CD8-positive, alpha-beta memory T cell (primary cell): ENCODE results near the gene CXCR2. TPM values are rescaled to one million over a fixed set of nuclear protein-coding genes. Genes with fewer than 3 reads are reported as not detected.

Experiments
- CTCF ChIA-PET: fragments of 350-600 bp; sonication (Branson Sonifier 250); formaldehyde crosslinking; loops from one replicate; lab custom pipeline; 2021; ENCODE audit warnings: antibody characterized with exemption; lab: Charles Lee
- POLR2A ChIA-PET: fragments of 350-600 bp; sonication (Branson Sonifier 250); formaldehyde crosslinking; loops from one replicate; lab custom pipeline; 2021; ENCODE audit warnings: antibody characterized with exemption; lab: Charles Lee
- DNase-seq, 5 donors: peaks; one replicate each; pipeline versions ENCODE4 v3.0.0 to v3.0.0-alpha.2; 2020 to 2022; ENCODE audit warnings: mixed read lengths in 1 of 5
- H3K27ac ChIP-seq: one replicate; pipeline ENCODE4 v1.7.0; 2013; ENCODE audit warnings: low read depth, mild to moderate bottlenecking, low read length, moderate library complexity
- H3K27me3 ChIP-seq: 2 replicates; pipeline ENCODE4 v1.7.0; 2013; ENCODE audit warnings: low read length, mild to moderate bottlenecking; ENCODE audit not compliant: insufficient read depth, poor library complexity, severe bottlenecking
- H3K36me3 ChIP-seq: 2 replicates; pipeline ENCODE4 v1.7.0; 2013; ENCODE audit warnings: mild to moderate bottlenecking, low read length, moderate library complexity; ENCODE audit not compliant: insufficient read depth
- H3K4me1 ChIP-seq: 2 replicates; pipeline ENCODE4 v1.7.0; 2013; ENCODE audit warnings: mild to moderate bottlenecking, low read length, moderate library complexity; ENCODE audit not compliant: insufficient read depth
- H3K4me3 ChIP-seq: 2 replicates; pipeline ENCODE4 v1.7.0; 2013; ENCODE audit warnings: mild to moderate bottlenecking, low read length
- H3K9me3 ChIP-seq: 2 replicates; pipeline ENCODE4 v1.7.0; 2013; ENCODE audit warnings: mild to moderate bottlenecking, low read length
- H3K27ac Mint-ChIP-seq, 8 donors: one replicate each; pipeline ENCODE4 v1.8.0; 2020 to 2021; ENCODE audit warnings: mixed read lengths in 8 of 8, mild to moderate bottlenecking in 6 of 8, inconsistent platforms in 3 of 8, moderate library complexity in 3 of 8
- H3K27me3 Mint-ChIP-seq, 2 donors: one replicate each; pipeline ENCODE4 v1.8.0; 2020 to 2021; ENCODE audit warnings: mixed read lengths in 2 of 2, mild to moderate bottlenecking in 1 of 2, moderate library complexity in 1 of 2
- H3K36me3 Mint-ChIP-seq, 3 donors: one replicate each; pipeline ENCODE4 v1.8.0; 2020 to 2021; ENCODE audit warnings: mixed read lengths in 3 of 3, inconsistent platforms in 1 of 3, mild to moderate bottlenecking in 1 of 3
- H3K4me1 Mint-ChIP-seq, 3 donors: one replicate each; pipeline ENCODE4 v1.8.0; 2020 to 2021; ENCODE audit warnings: mixed read lengths in 3 of 3, inconsistent platforms in 1 of 3, mild to moderate bottlenecking in 1 of 3
- H3K4me3 Mint-ChIP-seq, 7 donors: one replicate each; pipeline ENCODE4 v1.8.0; 2020 to 2021; ENCODE audit warnings: mixed read lengths in 7 of 7, mild to moderate bottlenecking in 6 of 7, moderate library complexity in 4 of 7, inconsistent platforms in 2 of 7
- H3K9me3 Mint-ChIP-seq, 5 donors: one replicate each; pipeline ENCODE4 v1.8.0; 2020 to 2022; ENCODE audit warnings: mixed read lengths in 5 of 5, mild to moderate bottlenecking in 3 of 5, moderate library complexity in 2 of 5, inconsistent platforms in 1 of 5
- polyA plus RNA-seq: library from polyadenylated mRNA; unstranded; fragments of 300-500 nt; fragmentation: Illumina TruSeq; gene quantifications from one replicate; pipeline ENCODE4 v1.2.3, GENCODE V29; 2021
- total RNA-seq, 2 experiments: library from RNA; stranded (reverse); gene quantifications; one replicate each; pipeline ENCODE4 v1.2.3, GENCODE V29; 2021

CXCR2 gene
- total and polyA plus RNA-seq, 3 experiments from 2014 or later = 0.85 TPM; not detected in 2

- H3K9me3 Mint-ChIP-seq = no peaks in the 10 kb centered on the region
- H3K27ac Mint-ChIP-seq = no peak overlapping the region
- no peak for DNase-seq
- H3K27me3 ChIP-seq = no peaks in the 10 kb centered on the region
- no peak overlapping the region for H3K4me3 Mint-ChIP-seq
- no peaks in the 10 kb centered on the region for H3K9me3 ChIP-seq
- ChIA-PET POLR2A (no interaction called here), CTCF (interaction anchor here (0.6 to 1.6 kb wide), 2 partner anchors 13 to 1142 kb away, joined by 3 read pairs; no protein-coding TSS in a partner anchor)
- no peaks in the 10 kb centered on the region for H3K36me3 ChIP-seq
- H3K4me1 Mint-ChIP-seq = peaks cover 13 to 17% (median 14%) of the 10 kb centered on the region in 3 donors
- no peak overlapping the region for H3K4me3 ChIP-seq
- no peaks in the 10 kb centered on the region for H3K36me3 Mint-ChIP-seq
- peaks cover 4 to 22% of the 10 kb centered on the region in 2 donors for H3K27me3 Mint-ChIP-seq
- no peak overlapping the region for H3K27ac ChIP-seq
- H3K4me1 ChIP-seq = peaks cover 10% of the 10 kb centered on the region
Observed at GRCh38 chr2:218172845-218173244, 47.0 kb downstream of the CXCR2 start.

- Histone ChIP-seq H3K36me3 (no peaks in the 10 kb centered on the region), H3K9me3 (no peaks in the 10 kb centered on the region), H3K4me3 (no peak overlapping the region), H3K27me3 (no peaks in the 10 kb centered on the region), H3K4me1 (no peaks in the 10 kb centered on the region), H3K27ac (no peak overlapping the region)
- Mint-ChIP-seq H3K27ac (no peak overlapping the region), H3K4me1 (no peaks in the 10 kb centered on the region), H3K36me3 (no peaks in the 10 kb centered on the region), H3K4me3 (no peak overlapping the region), H3K9me3 (no peaks in the 10 kb centered on the region), H3K27me3 (peaks cover 0 to 15% of the 10 kb centered on the region in 2 donors)
- no peak for DNase-seq
- ChIA-PET CTCF (no interaction called here), POLR2A (no interaction called here)
Observed at GRCh38 chr2:218179782-218180181, 54.0 kb downstream of the CXCR2 start.

DNA sequence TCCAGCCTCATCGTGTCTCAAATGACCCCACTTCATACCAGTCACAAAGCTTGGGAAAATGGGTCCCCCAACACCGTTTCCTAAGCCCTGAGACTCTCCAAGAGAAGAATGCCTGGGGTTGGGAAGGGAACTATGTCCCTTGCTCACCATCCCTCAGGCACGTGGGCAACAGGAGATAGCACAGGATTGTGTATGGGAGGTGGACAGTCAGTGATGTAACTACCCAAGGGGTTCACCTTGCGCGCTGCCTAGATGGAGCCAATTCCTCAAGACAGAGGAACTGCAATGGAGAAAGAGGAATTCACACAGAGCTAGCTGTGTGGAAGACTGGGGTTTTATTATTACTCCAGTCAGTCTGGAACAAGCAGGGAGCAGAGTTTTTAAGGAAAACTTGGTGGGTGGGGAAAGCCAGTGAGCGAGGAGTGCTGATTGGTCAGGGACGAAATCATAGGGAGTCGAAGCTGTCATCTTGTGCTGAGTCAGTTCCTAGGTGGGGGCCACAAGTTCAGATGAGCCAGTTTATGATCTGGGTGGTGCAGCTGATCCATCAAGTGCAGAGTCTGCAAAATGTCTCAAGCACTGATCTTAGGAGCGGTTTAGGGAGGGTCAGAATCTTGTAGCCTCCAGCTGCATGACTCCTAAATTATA lies 54.8 kb downstream of the CXCR2 start:
- ChIA-PET POLR2A (no interaction called here), CTCF (interaction anchor here (0.9 kb wide), 1 partner anchor 71 kb away, joined by 3 read pairs; no protein-coding TSS in a partner anchor)
- no peaks in the 10 kb centered on the region for H3K9me3 Mint-ChIP-seq
- no peak overlapping the region for H3K27ac ChIP-seq
- H3K27me3 Mint-ChIP-seq = peaks cover 0 to 15% of the 10 kb centered on the region in 2 donors
- no peaks in the 10 kb centered on the region for H3K36me3 ChIP-seq
- H3K27ac Mint-ChIP-seq = no peak overlapping the region
- no peak for DNase-seq
- H3K4me3 ChIP-seq = no peak overlapping the region
- H3K4me1 ChIP-seq = no peaks in the 10 kb centered on the region
- no peaks in the 10 kb centered on the region for H3K36me3 Mint-ChIP-seq
- H3K4me3 Mint-ChIP-seq = no peak overlapping the region
- H3K9me3 ChIP-seq = no peaks in the 10 kb centered on the region
- no peaks in the 10 kb centered on the region for H3K4me1 Mint-ChIP-seq
- H3K27me3 ChIP-seq = no peaks in the 10 kb centered on the region

DNA sequence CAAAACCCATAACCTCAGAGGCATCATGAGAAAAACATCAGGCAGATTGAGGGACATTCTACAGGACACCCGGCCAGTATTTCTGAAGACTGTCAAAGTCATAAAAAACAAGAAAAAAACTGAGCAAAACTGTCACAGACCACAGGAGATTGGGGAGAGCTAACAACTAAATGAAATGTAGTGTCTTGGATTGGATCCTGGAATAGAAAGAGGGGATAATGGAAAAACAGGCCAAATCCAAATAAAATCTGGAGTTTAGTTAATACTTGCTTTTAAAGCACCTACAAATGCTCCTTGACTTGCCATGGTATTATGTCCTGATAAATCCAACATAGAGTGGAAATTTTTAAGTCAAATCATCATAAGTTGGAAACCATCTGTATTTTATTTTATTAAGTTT lies 58.5 kb downstream of the CXCR2 start:
- H3K27me3 Mint-ChIP-seq = peaks cover 0 to 11% of the 10 kb centered on the region in 2 donors
- H3K4me1 Mint-ChIP-seq = peaks cover 6 to 8% (median 8%) of the 10 kb centered on the region in 3 donors
- no peak for DNase-seq

GRCh38 chr2:218186355-218186766 lies 60.5 kb downstream of the CXCR2 start:
- peak overlapping the region in 4 of 8 donors; percentile 8 to 48 (median 18) for H3K27ac Mint-ChIP-seq

More for the DNA sequence above, 58.5 kb downstream of the CXCR2 start:
- no peaks in the 10 kb centered on the region for H3K9me3 ChIP-seq
- peaks cover 3% of the 10 kb centered on the region for H3K4me1 ChIP-seq
- no peak overlapping the region for H3K27ac ChIP-seq
- CTCF ChIA-PET = interaction anchor here (1.3 to 1.5 kb wide), 2 partner anchors 50 to 86 kb away, joined by 3 read pairs; partner anchors contain the start of gene PNKD
- Mint-ChIP-seq H3K9me3 (no peaks in the 10 kb centered on the region), H3K4me3 (no peak overlapping the region), H3K36me3 (no peaks in the 10 kb centered on the region), H3K27ac (no peak overlapping the region)
- POLR2A ChIA-PET = no interaction called here
- H3K27me3 ChIP-seq = no peaks in the 10 kb centered on the region
- no peaks in the 10 kb centered on the region for H3K36me3 ChIP-seq
- H3K4me3 ChIP-seq = no peak overlapping the region

More at GRCh38 chr2:218186355-218186766, 60.5 kb downstream of the CXCR2 start:
- peaks cover 6 to 8% (median 8%) of the 10 kb centered on the region in 3 donors for H3K4me1 Mint-ChIP-seq
- peaks cover 0 to 6% of the 10 kb centered on the region in 2 donors for H3K27me3 Mint-ChIP-seq
- ChIA-PET CTCF (interaction anchor here (1.0 to 1.8 kb wide), 6 partner anchors 13 to 84 kb away, joined by 3 to 9 read pairs (median 4); partner anchors contain the start of genes AAMP and PNKD), POLR2A (no interaction called here)
- H3K27ac ChIP-seq = no peak overlapping the region
- no peaks in the 10 kb centered on the region for H3K36me3 Mint-ChIP-seq
- DNase-seq = peak; percentile 46 to 79 (median 68)
- peaks cover 3% of the 10 kb centered on the region for H3K4me1 ChIP-seq
- no peaks in the 10 kb centered on the region for H3K36me3 ChIP-seq
- H3K9me3 ChIP-seq = no peaks in the 10 kb centered on the region
- no peak overlapping the region for H3K4me3 ChIP-seq
- H3K4me3 Mint-ChIP-seq = no peak overlapping the region
- no peaks in the 10 kb centered on the region for H3K9me3 Mint-ChIP-seq
- H3K27me3 ChIP-seq = no peaks in the 10 kb centered on the region

Other genes with a start within 250 kb of the CXCR2 start
- 1 to 10 TPM; 1.1 to 1.8 TPM for gene TNS1, start 123.0 kb upstream of the CXCR2 start, total RNA-seq
- not detected for gene TNS1, start 123.0 kb upstream of the CXCR2 start, polyA plus RNA-seq
- not detected for gene RUFY4, start 56.8 kb upstream of the CXCR2 start, total RNA-seq
- gene RUFY4, start 56.8 kb upstream of the CXCR2 start, polyA plus RNA-seq = not detected
- gene CXCR1, start 40.9 kb downstream of the CXCR2 start, total RNA-seq = not detected
- 1.1 TPM for gene CXCR1, start 40.9 kb downstream of the CXCR2 start, polyA plus RNA-seq
- 100 to 1,000 TPM; 575 to 600 TPM for gene ARPC2, start 91.2 kb downstream of the CXCR2 start, total RNA-seq
- gene ARPC2, start 91.2 kb downstream of the CXCR2 start, polyA plus RNA-seq = 970 TPM
- under 1 TPM; 0.51 to 0.72 TPM for gene GPBAR1, start 135.0 kb downstream of the CXCR2 start, total RNA-seq
- not detected for gene GPBAR1, start 135.0 kb downstream of the CXCR2 start, polyA plus RNA-seq
- gene AAMP, start 144.1 kb downstream of the CXCR2 start, total RNA-seq = 10 to 100 TPM; 94.8 to 95.2 TPM
- 86.1 TPM for gene AAMP, start 144.1 kb downstream of the CXCR2 start, polyA plus RNA-seq
- gene PNKD, start 144.5 kb downstream of the CXCR2 start, total RNA-seq = 10 to 100 TPM; 26.8 to 31.6 TPM
- gene PNKD, start 144.5 kb downstream of the CXCR2 start, polyA plus RNA-seq = 111 TPM
- gene TMBIM1, start 166.5 kb downstream of the CXCR2 start, total RNA-seq = 10 to 100 TPM; 82.3 to 92.3 TPM
- 149 TPM for gene TMBIM1, start 166.5 kb downstream of the CXCR2 start, polyA plus RNA-seq
- gene CATIP, start 230.8 kb downstream of the CXCR2 start, total RNA-seq = not detected
- not detected for gene CATIP, start 230.8 kb downstream of the CXCR2 start, polyA plus RNA-seq